ENCODE data around the gene AMOTL2.
A peak's percentile ranks its signal among the peaks of the same experiment; 100 is the strongest.

The AMOTL2 gene

GRCh38 chr3:134354612-134355251 is 19.5 kb downstream of the AMOTL2 start:
- no peak overlapping the region for H2BK15ac ChIP-seq (replicated peaks; ENCODE audit: low read depth)
- no peak overlapping the region for H2BK120ac ChIP-seq (ENCODE audit: low read depth, low read length)
- no peak overlapping the region for H3K56ac ChIP-seq (ENCODE audit: low read length)
- no peak overlapping the region for H3K4ac ChIP-seq (ENCODE audit: low read depth, low read length)
- DNase-seq: no peak
- H4K8ac ChIP-seq (ENCODE audit: low read depth, low read length): no peak overlapping the region
- H3K9ac ChIP-seq (ENCODE audit: low read length): no peak overlapping the region
- no peaks in the 10 kb centered on the region for H3K27me3 ChIP-seq (ENCODE audit: insufficient read depth, low read length, poor library complexity)
- H3K18ac ChIP-seq (ENCODE audit: low read length): no peak overlapping the region
- no peak overlapping the region for H2AK5ac ChIP-seq (ENCODE audit: low read length)
- no peak overlapping the region for H3K4me3 ChIP-seq (ENCODE audit: low read length)
- H2BK5ac ChIP-seq (ENCODE audit: low read length): no peak overlapping the region
- peaks cover 24% of the 10 kb centered on the region for H3K36me3 ChIP-seq (ENCODE audit: control insufficient read depth, insufficient read depth, low read length)
- H3K79me1 ChIP-seq (ENCODE audit: low read length): peaks cover 5% of the 10 kb centered on the region
- H4K5ac ChIP-seq (ENCODE audit: low read length): no peak overlapping the region
- H3K79me2 ChIP-seq (ENCODE audit: control insufficient read depth, insufficient read depth, low read length): peaks cover 10% of the 10 kb centered on the region
- no CpG with 5 or more reads among the region's 7 CpGs for WGBS (ENCODE audit: extremely low coverage, insufficient coverage, low lambda C conversion rate)
- no peak overlapping the region for H3K27ac ChIP-seq (ENCODE audit: low read depth, low read length)
- H3K4me2 ChIP-seq (ENCODE audit: low read length): no peak overlapping the region
- peaks cover 7% of the 10 kb centered on the region for H3K4me1 ChIP-seq (ENCODE audit: control insufficient read depth, low read depth, low read length)
- no peak overlapping the region for H3K23ac ChIP-seq (ENCODE audit: low read length)

DNA sequence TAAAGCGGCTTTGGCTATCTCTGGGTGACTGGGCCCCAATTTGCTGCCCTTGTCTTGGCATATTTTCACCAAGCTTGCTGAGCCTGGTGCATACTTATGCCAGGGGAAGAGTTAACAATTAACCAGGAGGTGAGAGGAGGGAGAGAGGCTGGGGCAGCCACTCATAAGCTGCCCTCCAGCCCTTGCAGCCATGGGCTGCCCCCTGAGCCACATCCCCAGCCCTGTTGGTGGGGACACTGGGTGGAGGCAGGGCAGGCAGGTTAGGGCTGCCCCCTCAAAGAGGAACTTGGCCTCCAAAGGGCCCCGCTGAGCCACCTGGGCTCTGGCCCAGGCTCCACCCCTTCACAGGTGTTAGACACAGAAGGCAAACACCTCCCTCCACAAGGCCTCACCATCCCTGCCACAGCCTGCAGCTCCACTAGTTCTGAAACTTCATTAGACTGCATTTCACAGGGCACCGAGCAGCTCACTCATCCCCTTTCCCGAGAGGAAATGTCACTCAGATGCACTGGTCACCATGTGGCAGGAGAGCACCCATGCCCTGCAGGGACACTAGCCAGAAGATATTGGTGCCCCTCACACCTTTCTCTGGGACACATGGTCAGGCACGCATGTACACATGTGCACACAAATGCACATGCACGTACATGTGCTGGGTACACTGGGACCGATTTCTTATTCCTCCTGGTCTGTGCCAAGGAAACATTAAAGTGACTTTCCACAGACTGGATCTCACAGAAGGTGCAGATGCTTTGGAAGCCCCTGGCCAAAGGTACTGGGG is 20.2 kb downstream of the AMOTL2 start:
- H3K79me1 ChIP-seq (ENCODE audit: low read length): peaks cover 5% of the 10 kb centered on the region
- H3K56ac ChIP-seq (ENCODE audit: low read length): peak overlapping the region; percentile 3
- no peak overlapping the region for H2BK15ac ChIP-seq (replicated peaks; ENCODE audit: low read depth)
- H4K8ac ChIP-seq (ENCODE audit: low read depth, low read length): no peak overlapping the region
- peaks cover 7% of the 10 kb centered on the region for H3K4me1 ChIP-seq (ENCODE audit: control insufficient read depth, low read depth, low read length)
- H3K36me3 ChIP-seq (ENCODE audit: control insufficient read depth, insufficient read depth, low read length): peaks cover 18% of the 10 kb centered on the region
- H3K79me2 ChIP-seq (ENCODE audit: control insufficient read depth, insufficient read depth, low read length): peaks cover 10% of the 10 kb centered on the region
- no peak overlapping the region for H3K4me2 ChIP-seq (ENCODE audit: low read length)
- H3K9ac ChIP-seq (ENCODE audit: low read length): no peak overlapping the region
- H2BK120ac ChIP-seq (ENCODE audit: low read depth, low read length): no peak overlapping the region
- DNase-seq: no peak
- no peak overlapping the region for H3K18ac ChIP-seq (ENCODE audit: low read length)
- H2BK5ac ChIP-seq (ENCODE audit: low read length): no peak overlapping the region
- H3K4ac ChIP-seq (ENCODE audit: low read depth, low read length): no peak overlapping the region
- WGBS (ENCODE audit: extremely low coverage, insufficient coverage, low lambda C conversion rate): no CpG with 5 or more reads among the region's 7 CpGs
- H3K27ac ChIP-seq (ENCODE audit: low read depth, low read length): no peak overlapping the region
- no peak overlapping the region for H3K4me3 ChIP-seq (ENCODE audit: low read length)
- no peak overlapping the region for H3K23ac ChIP-seq (ENCODE audit: low read length)
- H4K5ac ChIP-seq (ENCODE audit: low read length): no peak overlapping the region
- H2AK5ac ChIP-seq (ENCODE audit: low read length): no peak overlapping the region
- H3K27me3 ChIP-seq (ENCODE audit: insufficient read depth, low read length, poor library complexity): no peaks in the 10 kb centered on the region

DNA sequence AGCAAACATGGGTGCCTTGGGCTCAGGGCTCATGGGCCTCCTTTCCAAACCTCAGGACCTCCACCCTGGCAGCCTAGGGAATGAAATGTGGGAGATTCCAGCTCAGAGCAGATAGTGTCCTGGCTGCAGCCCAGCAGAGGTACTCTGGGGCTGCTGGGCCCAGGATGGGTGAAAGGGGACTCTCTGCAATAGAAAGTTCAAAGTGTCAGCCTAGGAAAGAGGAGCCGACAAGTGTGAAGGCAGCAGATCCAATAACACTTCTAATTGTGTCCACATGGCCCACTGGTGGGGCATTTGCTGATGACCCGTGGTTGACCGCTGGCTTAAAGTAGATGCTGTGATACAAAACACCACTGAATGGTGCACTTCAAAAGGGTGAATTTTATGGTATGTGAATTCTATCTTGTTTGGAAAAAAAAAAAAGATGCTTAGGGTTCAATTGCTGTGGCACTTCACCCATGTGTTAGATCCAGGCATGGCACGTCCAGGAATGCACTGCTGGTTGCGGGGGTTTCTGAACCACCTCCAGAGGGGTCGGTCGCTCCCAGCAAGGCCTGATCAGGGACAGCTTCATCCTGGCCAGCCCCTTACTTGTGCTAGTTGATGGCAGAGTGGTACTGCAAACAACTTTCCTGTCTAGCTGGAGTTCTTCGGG is 20.9 kb downstream of the AMOTL2 start:
- H2AK5ac ChIP-seq (ENCODE audit: low read length): no peak overlapping the region
- no peak overlapping the region for H3K4me3 ChIP-seq (ENCODE audit: low read length)
- H3K4me2 ChIP-seq (ENCODE audit: low read length): no peak overlapping the region
- no peak overlapping the region for H4K8ac ChIP-seq (ENCODE audit: low read depth, low read length)
- peaks cover 17% of the 10 kb centered on the region for H3K36me3 ChIP-seq (ENCODE audit: control insufficient read depth, insufficient read depth, low read length)
- no peak overlapping the region for H3K56ac ChIP-seq (ENCODE audit: low read length)
- H3K27ac ChIP-seq (ENCODE audit: low read depth, low read length): no peak overlapping the region
- peaks cover 7% of the 10 kb centered on the region for H3K4me1 ChIP-seq (ENCODE audit: control insufficient read depth, low read depth, low read length)
- DNase-seq: no peak
- no peak overlapping the region for H4K5ac ChIP-seq (ENCODE audit: low read length)
- H3K4ac ChIP-seq (ENCODE audit: low read depth, low read length): no peak overlapping the region
- H3K79me2 ChIP-seq (ENCODE audit: control insufficient read depth, insufficient read depth, low read length): peaks cover 10% of the 10 kb centered on the region
- no peak overlapping the region for H3K18ac ChIP-seq (ENCODE audit: low read length)
- H2BK15ac ChIP-seq (replicated peaks; ENCODE audit: low read depth): no peak overlapping the region
- H3K9ac ChIP-seq (ENCODE audit: low read length): no peak overlapping the region
- H3K23ac ChIP-seq (ENCODE audit: low read length): no peak overlapping the region
- H3K27me3 ChIP-seq (ENCODE audit: insufficient read depth, low read length, poor library complexity): no peaks in the 10 kb centered on the region
- no CpG with 5 or more reads among the region's 8 CpGs for WGBS (ENCODE audit: extremely low coverage, insufficient coverage, low lambda C conversion rate)
- peaks cover 5% of the 10 kb centered on the region for H3K79me1 ChIP-seq (ENCODE audit: low read length)
- H2BK5ac ChIP-seq (ENCODE audit: low read length): no peak overlapping the region
- H2BK120ac ChIP-seq (ENCODE audit: low read depth, low read length): no peak overlapping the region

DNA sequence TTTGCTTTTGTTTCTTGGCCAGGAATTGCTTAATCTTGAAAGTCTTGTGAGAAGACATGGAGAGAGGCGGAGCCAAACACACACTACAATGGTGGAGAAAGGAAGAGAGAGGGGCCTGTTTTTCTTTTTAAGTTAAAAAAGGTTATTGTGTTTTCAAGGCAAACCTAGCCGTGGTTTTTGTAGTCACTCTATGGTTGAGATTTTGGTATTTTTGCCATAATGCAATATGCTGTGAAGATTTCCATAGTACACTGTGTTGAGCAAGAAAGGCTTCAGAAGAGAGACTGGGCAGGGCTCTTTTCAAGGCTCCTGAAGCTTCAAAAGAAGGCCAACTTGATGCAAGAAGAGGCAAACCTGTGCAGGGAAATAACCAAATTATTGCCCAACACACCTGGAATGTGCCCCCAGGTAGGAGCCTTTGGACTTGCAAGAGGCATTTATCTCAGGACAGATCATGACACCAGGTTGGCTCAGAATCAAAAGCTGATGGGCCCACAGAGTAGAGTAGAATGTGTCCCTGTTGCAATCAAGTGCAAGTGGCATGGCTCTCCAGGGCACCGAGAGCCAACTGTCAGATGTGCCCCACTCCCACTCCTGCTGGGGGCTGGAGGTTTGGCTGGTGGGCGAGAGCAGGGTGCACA is 22.1 kb downstream of the AMOTL2 start:
- H3K56ac ChIP-seq (ENCODE audit: low read length): no peak overlapping the region
- H3K27me3 ChIP-seq (ENCODE audit: insufficient read depth, low read length, poor library complexity): no peaks in the 10 kb centered on the region
- no peak overlapping the region for H3K27ac ChIP-seq (ENCODE audit: low read depth, low read length)
- no peak overlapping the region for H3K4me3 ChIP-seq (ENCODE audit: low read length)
- no peak overlapping the region for H2AK5ac ChIP-seq (ENCODE audit: low read length)
- H3K23ac ChIP-seq (ENCODE audit: low read length): no peak overlapping the region
- H2BK15ac ChIP-seq (replicated peaks; ENCODE audit: low read depth): no peak overlapping the region
- H3K18ac ChIP-seq (ENCODE audit: low read length): no peak overlapping the region
- no peak overlapping the region for H2BK5ac ChIP-seq (ENCODE audit: low read length)
- peak; percentile 79 for DNase-seq
- no peak overlapping the region for H4K5ac ChIP-seq (ENCODE audit: low read length)
- H3K4ac ChIP-seq (ENCODE audit: low read depth, low read length): no peak overlapping the region
- WGBS (ENCODE audit: extremely low coverage, insufficient coverage, low lambda C conversion rate): no CpG with 5 or more reads among the region's 4 CpGs
- peaks cover 3% of the 10 kb centered on the region for H3K79me2 ChIP-seq (ENCODE audit: control insufficient read depth, insufficient read depth, low read length)
- H3K4me1 ChIP-seq (ENCODE audit: control insufficient read depth, low read depth, low read length): peaks cover 2% of the 10 kb centered on the region
- H3K9ac ChIP-seq (ENCODE audit: low read length): no peak overlapping the region
- H3K36me3 ChIP-seq (ENCODE audit: control insufficient read depth, insufficient read depth, low read length): peaks cover 8% of the 10 kb centered on the region
- H2BK120ac ChIP-seq (ENCODE audit: low read depth, low read length): no peak overlapping the region
- H3K4me2 ChIP-seq (ENCODE audit: low read length): no peak overlapping the region
- H4K8ac ChIP-seq (ENCODE audit: low read depth, low read length): no peak overlapping the region
- peaks cover 2% of the 10 kb centered on the region for H3K79me1 ChIP-seq (ENCODE audit: low read length)

GRCh38 chr3:134351427-134351826 is 22.8 kb downstream of the AMOTL2 start:
- no peaks in the 10 kb centered on the region for H3K79me2 ChIP-seq (ENCODE audit: control insufficient read depth, insufficient read depth, low read length)
- no CpG with 5 or more reads among the region's 5 CpGs for WGBS (ENCODE audit: extremely low coverage, insufficient coverage, low lambda C conversion rate)
- no peak overlapping the region for H2BK15ac ChIP-seq (replicated peaks; ENCODE audit: low read depth)
- H3K23ac ChIP-seq (ENCODE audit: low read length): no peak overlapping the region
- H4K5ac ChIP-seq (ENCODE audit: low read length): no peak overlapping the region
- H3K4me3 ChIP-seq (ENCODE audit: low read length): no peak overlapping the region
- no peak overlapping the region for H3K18ac ChIP-seq (ENCODE audit: low read length)
- no peak overlapping the region for H3K27ac ChIP-seq (ENCODE audit: low read depth, low read length)
- no peak overlapping the region for H3K9ac ChIP-seq (ENCODE audit: low read length)
- H4K8ac ChIP-seq (ENCODE audit: low read depth, low read length): no peak overlapping the region
- H3K79me1 ChIP-seq (ENCODE audit: low read length): peaks cover 2% of the 10 kb centered on the region
- H3K36me3 ChIP-seq (ENCODE audit: control insufficient read depth, insufficient read depth, low read length): peaks cover 3% of the 10 kb centered on the region
- peak; percentile 18 for DNase-seq
- no peak overlapping the region for H3K4me2 ChIP-seq (ENCODE audit: low read length)
- peaks cover 2% of the 10 kb centered on the region for H3K4me1 ChIP-seq (ENCODE audit: control insufficient read depth, low read depth, low read length)
- H2AK5ac ChIP-seq (ENCODE audit: low read length): no peak overlapping the region
- H3K56ac ChIP-seq (ENCODE audit: low read length): no peak overlapping the region
- no peak overlapping the region for H2BK5ac ChIP-seq (ENCODE audit: low read length)
- H3K27me3 ChIP-seq (ENCODE audit: insufficient read depth, low read length, poor library complexity): no peaks in the 10 kb centered on the region
- no peak overlapping the region for H3K4ac ChIP-seq (ENCODE audit: low read depth, low read length)
- H2BK120ac ChIP-seq (ENCODE audit: low read depth, low read length): no peak overlapping the region

All from mesendoderm (in vitro differentiated cells).